DMS153 treated with DMSO at 0.1 percent for 48 hours (cell line): ENCODE data around the gene VCL.
A peak's percentile ranks its signal among the peaks of the same experiment; 100 is the strongest.
"Not testable (repeated sequence)": the region's sequence is repeated elsewhere in the genome, so short reads cannot be mapped to it uniquely, and the experiment has no call there.

Experiments used
- DNase-seq: peaks from one replicate; lab custom pipeline; 2025; ENCODE audit not compliant: unreplicated experiment; lab: John Stamatoyannopoulos, UW

Gene VCL

DNA sequence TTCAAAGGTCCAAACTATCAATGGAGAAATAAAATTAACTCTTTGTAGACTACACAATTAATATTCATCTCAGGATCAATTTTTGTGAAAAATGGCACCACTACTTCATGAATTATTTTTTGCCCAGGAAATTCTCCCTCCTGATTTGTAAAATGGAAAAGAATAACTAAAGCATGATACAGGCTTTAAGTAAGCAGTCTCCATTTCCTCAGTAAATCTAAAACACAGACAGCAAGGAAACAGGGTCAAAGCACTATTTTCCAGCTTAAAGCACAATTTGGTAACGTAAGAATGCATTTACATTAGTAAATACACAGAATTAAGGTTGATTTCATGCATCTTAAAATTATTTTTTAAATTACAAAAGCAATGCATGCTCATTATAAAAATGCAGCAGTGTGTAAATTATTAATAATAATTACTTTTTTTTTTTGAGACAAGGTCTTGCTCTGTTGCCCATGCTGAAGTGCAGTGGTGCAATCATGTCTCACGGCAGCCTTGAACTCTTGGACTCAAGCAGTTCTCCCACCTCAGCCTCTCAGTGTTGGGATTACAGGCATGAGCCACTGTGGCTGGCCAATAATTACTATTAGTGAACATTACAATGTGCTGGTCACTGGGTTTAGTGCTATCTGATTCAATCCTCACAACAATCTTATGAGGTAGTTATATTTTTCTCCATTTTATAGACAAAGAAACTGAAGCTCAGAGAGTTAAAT, 26.1 kb upstream of the VCL start:
- DNase-seq, result no peak

DNA sequence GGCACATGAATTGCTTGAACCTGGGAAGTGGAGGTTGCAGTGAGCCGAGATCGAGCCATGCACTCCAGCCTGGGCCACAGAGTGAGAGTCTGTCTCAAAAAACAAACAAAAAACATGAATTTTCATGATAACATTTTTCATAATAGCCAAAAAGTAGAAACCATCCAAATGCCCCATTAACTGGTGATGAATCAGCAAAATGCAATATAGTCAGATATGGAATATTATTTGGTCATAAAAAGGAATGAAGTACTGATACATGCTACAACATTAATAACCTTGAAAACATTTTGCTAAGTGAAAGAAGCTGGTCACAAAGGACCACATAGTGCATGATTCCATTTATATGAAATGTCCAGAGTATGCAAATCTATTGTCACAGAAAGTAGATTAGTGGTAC, 24.5 kb upstream of the VCL start:
- no peak for DNase-seq

DNA sequence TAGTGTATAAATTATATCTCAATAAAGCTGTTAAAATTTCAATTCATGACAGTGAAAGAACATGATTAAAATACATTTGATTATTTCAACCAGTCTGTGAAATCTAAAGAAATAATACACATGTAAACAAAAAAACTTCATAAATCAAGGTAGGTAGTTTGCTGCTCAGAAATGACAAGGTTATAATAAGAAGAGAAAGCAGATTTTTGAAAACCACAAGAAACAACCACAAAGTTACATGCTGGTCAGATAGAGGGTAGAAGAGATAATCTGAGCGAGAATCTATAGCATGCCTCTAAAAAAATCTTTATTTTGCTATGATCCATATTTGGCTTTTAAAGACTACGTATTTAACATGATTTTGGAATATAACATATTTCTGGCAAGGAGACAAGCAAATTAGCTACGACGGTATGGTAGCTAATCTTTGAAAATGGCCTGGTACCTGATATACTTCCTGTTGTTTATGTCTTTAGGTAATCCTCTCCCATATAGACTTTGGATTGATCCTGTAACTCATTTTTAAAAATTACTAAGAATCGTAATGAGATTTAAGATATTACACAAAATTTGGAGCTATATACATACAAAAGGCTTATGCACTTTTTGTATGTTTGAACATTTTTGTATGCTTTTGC, 23.5 kb upstream of the VCL start:
- DNase-seq, result no peak

DNA sequence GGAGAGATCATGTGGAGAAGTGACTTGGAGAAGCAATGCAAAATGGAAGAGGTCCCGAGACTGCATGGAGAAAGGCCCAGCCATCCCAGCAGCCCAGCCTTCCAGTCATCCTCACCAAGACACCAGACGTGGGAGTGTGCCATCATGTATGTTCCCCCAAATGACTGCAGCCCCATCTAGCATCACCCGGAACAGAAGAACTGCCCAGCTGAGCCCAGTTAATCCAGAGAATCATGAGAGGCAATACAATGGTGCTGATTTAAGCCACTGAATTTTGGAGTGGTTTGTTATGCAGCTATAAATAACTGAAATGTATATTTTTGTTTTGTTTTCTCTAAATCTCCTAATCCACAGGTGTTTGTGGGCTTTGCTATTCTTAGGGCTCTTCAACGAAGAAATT, 22.5 kb upstream of the VCL start:
- DNase-seq, result no peak

DNA sequence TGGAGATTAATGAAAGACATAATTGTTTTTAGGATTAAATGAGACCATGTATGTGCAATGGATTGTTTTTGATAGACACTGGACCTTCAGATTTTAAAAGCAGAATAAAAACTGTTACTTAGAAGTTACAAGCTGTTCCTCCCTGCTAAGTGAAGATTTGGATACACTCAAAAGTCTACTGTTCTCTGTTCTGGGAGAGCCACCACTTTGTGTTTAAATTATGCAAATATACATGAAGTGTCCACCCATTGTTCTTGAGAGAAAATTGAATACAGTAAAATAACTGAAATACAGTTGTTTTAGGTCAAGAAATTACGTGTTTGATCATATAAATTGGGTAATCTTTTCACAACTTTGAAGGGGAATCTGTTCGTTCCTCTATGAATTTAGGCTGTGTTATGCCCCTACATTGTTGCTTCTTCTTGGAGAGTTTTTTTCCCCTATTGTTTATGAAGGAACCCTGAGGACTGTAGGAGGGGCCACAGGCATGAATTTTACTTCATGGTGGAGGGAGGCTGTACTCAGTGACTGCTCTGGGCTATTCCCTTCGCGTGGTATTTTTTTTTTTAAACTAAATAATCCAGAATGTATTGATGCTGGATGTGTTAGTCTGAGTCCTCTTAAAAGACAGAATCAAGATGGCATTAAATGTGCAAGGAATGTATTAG, 18.6 kb upstream of the VCL start:
- no peak for DNase-seq

DNA sequence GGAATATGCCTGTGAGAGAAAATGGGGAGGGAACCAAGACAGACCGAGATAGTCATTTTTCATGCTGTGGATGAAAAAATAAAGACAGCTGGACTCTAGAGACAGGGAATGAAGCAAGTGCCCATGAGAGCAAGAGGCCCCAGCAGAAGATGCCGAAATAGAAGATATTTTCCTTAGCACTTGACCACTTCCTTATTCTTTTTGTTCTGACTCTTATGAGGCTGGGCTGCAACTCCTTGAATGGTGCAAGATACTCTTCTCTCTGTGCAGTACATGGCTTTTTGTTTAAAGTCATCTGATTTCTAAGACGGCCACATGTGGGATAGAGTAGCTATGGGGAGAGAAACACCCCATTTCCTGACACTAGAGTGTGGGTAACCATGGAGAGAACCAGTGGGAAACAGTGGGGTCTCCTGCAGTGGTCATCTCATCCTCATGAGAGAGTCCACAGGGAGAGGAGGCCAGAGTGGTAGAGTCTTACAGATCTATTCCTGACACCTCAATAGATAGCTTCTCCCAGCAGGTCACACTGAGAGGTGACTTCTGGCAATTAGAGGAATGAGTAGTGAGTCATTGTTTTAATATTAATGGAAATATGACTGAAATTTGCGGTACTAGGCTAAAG, 18.0 kb upstream of the VCL start:
- no peak for DNase-seq

DNA sequence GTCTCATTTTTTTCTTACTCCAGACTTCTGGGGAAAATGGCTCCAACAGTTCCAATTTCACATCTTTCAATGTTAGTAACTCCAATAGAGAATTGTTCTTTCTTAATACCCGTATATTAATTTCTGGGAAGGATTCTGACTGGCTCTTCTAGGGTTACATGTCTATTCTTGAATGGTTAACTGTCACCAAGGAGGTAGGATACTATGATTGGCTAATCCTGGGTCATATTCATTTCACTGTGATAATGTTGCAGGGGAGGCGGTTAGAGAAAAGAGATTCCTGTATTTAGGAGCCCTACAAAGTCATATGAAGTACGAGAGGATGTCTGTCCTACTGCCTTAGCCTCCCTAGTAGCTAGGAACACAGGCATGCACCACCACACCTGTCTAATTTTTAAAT, 16.1 kb upstream of the VCL start:
- no peak for DNase-seq

DNA sequence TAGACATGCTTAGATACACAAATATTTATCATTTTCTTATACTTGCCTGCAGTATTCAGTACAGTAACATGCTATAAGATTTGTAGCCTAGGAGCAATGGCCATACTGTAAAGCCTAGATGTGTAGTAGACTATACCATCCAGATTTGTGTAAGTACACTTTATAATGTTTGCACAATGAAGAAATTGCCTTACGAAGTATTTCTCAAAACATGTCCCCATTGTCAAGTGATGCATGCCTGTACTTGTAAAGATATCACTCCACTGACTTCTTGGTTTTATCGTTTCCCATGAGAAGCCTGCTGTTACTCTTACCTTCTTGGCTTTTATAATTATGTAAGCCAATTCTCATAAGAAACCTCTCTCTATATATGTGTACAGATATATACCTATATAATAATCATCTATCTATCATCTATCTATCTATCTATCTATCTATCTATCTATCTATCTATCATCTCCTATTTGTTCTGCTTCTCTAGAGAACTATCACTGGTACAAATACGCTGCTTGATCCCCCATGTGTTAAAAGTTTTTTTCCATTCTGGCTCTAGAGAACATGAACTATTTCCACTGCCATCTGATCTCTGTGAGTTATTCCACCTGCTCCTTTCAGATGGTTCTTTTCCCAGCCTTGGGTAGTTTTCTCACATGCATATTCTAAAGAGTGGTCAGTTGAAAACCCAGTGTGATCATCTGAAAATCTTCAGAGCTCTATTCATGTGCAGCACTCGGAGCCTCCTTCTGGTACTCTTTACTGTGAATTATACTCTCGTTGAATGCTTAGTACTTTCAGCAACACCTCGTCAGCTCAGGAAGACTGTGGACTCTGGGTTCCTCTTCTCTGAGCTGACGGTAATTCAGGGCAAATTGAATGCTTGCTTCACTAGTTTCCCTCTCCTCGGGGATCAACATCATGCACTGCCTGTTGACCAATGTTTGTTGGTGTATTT, 14.5 kb upstream of the VCL start:
- DNase-seq, result no peak

DNA sequence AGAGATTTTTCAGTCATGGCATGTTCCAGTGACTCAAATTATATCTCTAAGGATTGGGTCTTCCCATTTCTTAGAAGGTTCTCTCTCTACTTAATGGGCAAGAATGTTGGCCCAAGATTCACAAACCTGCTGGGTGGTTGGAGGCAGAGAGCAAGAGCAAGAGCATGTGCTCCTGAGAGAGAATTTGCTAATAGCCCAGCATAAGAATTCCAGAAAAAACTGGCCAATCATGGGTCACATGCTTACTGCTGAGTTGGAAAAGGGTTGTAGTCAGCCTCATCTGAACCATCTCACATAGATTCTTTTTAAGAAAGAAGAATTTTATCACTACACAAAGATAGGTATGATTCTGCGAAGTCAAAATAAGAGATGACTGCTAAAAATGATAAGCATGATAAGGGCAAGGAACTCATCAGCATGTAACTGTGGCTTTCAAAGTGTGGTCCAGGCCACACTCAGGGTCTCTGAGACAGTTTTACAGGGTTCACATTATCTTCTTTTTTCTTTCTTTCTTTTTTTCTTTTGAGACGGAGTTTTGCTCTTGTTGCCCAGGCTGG, 8.2 kb upstream of the VCL start:
- DNase-seq, result no peak

DNA sequence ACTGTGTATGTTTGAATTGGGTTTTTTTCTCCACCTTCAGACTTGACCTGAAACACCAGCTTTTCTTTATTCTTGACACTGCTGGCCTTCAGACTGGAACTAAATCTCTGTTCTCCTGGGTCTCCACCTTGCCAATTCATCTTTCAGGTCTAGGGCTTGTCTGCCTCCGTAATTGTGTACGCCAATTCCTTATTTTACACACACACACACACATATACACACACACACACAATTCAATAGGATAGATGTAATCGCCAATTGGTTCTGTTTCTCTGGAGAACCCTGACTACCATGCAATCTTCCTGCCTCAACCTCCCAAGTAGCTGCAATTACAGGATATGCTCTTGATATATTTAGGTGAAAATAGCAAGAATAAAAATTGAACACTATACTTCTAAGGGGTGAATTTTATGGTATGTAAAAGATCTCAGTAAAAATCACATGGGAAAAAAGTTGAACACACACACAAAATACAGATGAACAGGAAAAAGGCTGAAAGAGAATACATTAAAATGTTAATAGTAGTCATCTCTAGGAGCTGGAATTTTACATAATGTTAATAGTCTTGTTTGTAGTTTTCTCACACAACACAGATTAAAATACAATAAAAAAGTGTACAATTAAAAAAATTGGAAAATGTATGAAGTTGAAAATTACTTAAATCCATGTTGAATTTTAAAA, 6.6 kb upstream of the VCL start:
- DNase-seq, result no peak

DNA sequence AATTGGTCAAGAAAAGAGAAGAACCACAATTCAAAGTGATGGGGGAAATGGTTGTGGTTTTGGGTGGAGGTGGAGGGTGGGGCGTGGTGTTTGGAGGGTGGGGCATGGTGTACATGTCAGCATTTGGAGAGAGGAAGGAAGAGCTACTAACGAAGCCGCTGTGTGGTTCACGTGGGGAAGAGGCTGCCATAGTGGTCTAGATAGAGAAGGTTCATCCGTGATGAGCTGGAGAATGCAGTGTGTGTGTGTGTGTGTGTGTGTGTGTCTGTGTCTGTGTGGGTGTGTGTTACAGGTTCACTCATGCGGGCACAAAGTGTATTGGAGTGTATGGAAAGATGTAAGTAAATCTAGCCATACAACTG, 6.1 kb upstream of the VCL start:
- no peak for DNase-seq

DNA sequence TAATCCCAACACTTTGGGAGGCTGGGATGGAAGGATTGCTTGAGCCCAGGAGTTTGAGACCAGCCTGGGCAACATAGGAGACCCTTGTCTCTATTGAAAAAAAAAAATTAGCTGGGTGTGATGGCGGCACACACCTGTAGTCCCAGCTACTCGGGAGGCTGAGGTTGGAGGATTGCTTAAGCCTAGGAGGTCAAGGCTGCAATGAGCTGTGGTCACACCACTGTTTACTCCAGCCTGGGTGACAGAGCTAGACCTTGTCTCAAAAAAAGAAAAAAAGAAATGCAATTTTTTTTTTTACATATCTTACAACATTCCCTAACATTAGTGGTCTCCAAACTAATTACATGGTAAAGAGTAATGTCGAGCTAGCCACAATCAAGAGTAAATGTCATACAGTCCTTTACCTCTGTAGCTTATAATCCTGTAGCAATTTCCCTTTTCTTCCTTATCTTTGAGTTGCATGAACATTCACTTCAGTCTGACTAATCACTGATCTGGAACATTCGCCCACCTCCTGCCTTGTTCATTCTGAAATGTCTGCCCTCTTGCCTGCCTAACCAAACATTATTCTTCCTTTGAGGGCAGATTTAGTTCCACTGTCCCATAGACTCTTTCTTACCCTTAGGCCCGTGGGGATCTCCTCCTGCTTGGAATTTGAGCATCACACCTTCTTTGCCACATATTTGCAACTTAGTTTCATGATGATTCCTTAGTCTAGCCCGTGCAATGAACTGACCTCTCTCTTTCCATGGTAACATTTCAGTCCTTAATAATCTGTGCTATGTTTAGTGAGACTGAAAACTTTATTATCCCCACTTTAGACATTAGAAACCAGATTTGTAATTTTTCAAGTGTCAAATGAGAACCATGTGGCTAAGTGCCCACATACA, 4.8 kb upstream of the VCL start:
- no peak for DNase-seq

DNA sequence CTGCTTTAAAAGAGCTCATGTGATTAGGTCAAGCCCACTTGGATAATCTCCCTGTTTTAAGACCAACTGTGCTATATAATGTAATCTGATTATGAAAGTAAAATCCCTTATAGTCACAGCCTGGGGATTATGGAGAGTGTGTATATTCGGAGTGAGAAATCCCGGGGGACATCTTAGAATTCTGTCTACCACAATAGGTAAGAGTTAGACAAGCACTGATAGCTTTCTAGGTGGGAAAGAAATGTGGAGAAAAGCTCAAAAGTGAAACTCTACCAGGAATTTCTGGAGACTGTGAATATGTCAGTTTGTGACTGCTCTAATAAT, 2.9 kb upstream of the VCL start:
- DNase-seq, result no peak

DNA sequence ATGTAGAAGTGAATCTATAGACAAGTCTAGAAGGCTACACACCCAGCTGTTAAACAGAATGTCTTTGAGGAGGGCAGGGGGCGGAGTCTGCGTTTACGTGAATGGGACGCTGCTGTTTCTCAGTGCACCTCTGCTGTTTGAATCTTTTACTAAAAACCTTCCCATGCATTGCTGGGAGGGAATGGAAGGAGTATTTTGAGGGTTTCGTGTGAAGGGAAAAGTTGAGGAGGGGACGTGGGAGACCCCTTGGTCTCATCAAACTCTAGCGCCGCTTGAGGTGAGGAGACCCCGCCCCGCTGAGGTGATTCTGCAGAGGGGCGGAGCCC, 492 bp upstream of the VCL start:
- DNase-seq, result no peak

DNA sequence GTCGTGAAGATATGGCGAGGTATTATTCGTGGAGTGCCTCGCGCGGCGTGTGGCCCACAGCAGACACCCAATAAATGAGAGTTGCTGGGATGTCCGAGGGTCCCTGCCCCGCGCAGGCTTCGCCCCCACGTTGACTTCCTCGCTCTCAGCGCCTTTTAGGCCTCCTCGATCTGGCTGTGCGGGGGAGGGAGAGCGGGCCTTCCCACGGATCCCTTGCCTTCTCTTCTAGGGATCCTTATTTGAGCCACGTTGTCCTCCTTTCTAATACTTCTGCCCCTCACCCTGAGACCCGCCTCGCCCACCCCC, 660 bp downstream of the VCL start:
- no peak for DNase-seq

DNA sequence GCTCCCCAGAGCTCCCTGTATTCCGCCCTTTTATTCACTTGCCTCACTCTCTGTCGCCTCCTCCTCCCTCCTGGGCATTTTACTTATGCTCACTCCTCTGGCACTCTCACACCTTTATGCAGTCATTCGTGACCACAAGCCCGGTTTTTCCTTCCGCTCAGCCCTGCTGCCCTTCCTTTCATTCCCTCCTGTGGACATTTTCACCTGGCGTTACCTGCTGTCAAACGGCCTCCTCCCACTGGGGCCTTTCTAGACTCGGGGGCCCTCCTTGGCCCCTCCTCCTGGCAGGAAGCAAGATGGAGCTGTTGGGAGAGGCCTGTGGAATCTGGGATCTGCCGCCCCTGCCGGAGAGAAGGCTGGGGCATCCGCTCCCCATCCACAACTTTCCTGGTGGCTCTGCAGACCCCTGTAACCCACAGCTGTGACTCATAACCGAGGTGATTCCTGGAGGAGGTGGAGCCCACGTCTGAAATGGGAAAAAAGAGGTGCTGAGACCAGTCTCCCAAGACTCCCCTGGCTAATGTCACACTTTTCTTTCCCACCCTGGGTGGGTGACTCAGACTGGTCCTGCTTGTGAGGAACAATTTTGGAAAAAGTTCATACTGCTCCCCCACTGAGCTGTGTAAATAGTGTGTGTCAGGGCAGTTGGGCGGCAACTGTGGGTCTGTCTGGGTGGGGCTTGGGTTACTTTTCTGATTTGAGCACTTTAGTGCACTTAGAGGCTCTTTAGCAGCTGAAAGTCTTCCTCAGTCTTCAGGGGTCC, 1.2 kb downstream of the VCL start:
- DNase-seq, result peak; percentile 34

DNA sequence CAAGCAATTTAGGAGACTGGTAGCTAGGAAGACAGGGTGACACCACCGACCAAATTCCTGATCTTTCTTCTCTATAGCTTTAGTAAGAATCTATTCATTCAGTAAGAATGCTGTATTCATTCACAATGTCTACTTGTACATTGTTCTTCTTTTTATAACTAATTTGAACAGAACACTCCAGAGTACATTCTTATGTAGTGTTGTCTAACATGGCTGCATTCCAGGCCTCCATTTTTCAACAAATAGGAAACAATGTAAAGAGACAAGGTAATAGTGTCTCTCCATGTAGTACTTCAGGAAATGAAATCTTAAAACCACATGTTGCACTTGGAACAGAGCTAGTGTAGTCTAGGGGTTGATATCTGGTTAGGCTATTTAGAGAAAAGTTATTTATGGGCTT, 1.8 kb downstream of the VCL start:
- DNase-seq, result no peak

DNA sequence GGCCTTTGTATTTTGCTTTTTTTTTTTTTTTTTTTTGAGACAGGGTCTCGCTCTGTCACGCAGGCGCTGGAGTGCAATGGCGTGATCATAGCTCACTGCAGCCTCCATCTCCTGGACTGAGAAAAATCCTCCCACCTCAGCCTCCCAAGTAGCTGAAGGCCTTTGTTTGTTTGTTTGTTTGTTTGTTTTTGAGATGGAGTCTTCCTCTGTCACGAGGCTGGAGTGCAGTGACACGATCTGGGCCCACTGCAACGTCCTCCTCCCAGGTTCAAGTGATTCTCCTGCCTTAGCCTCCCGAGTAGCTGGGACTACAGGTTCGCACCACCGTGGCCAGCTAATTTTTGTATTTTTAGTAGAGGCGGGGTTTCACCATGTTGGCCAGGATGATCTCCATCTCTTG, 2.3 kb downstream of the VCL start:
- DNase-seq, result not testable (repeated sequence)
